H1 (cell line): ENCODE data around the gene AMBN. TPM values are rescaled to one million over a fixed set of nuclear protein-coding genes. Genes with fewer than 3 reads are reported as not detected.

Source experiments
- CTCF ChIA-PET: fragments of 300-600 bp; sonication (Branson Sonifier 250); formaldehyde crosslinking; loops from one replicate; lab custom pipeline; 2021; ENCODE audit not compliant: partially characterized antibody; lab: Charles Lee
- POLR2A ChIA-PET: fragments of 300-600 bp; sonication (Branson Sonifier 250); formaldehyde crosslinking; loops from one replicate; lab custom pipeline; 2021; ENCODE audit warnings: inconsistent platforms; ENCODE audit not compliant: partially characterized antibody; lab: Charles Lee
- DNase-seq, 2 experiments: peaks; one replicate each; pipeline versions ENCODE4 v3.0.0 to v3.0.0-alpha.2; 2010 to 2022; ENCODE audit warnings: low spot score in 2 of 2, low read depth in 1 of 2, mixed read lengths in 1 of 2
- FAIRE-seq: peaks from 2 replicates; lab custom pipeline; 2011; peaks lifted over from hg19 to GRCh38; lab: Jason Lieb, UNC
- H2AFZ ChIP-seq: 2 replicates; pipeline ENCODE4 v1.8.1; 2012; ENCODE audit warnings: low read length, inconsistent platforms
- H2AK5ac ChIP-seq: 2 replicates; pipeline ENCODE4 v1.6.1; 2013; ENCODE audit warnings: low read depth, low read length
- H2BK120ac ChIP-seq: replicated peaks from 2 replicates; pipeline ENCODE3; 2013; ENCODE audit warnings: low read depth, low read length, inconsistent platforms
- H2BK12ac ChIP-seq: 2 replicates; pipeline ENCODE4 v1.6.1; 2013; ENCODE audit warnings: low read depth, low read length
- H2BK15ac ChIP-seq: 2 replicates; pipeline ENCODE4 v1.6.1; 2013; ENCODE audit warnings: low read length
- H2BK20ac ChIP-seq: 2 replicates; pipeline ENCODE4 v1.6.1; 2013; ENCODE audit warnings: low read length
- H2BK5ac ChIP-seq: 2 replicates; pipeline ENCODE4 v1.6.1; 2013; ENCODE audit warnings: low read depth, low read length
- H3K14ac ChIP-seq: 2 replicates; pipeline ENCODE4 v1.6.1; 2013; ENCODE audit warnings: inconsistent platforms; ENCODE audit not compliant: insufficient read length
- H3K18ac ChIP-seq: 2 replicates; pipeline ENCODE4 v1.6.1; 2013; ENCODE audit warnings: low read length; ENCODE audit errors: extremely low read depth
- H3K23ac ChIP-seq: 2 replicates; pipeline ENCODE4 v1.6.1; 2013; ENCODE audit warnings: inconsistent platforms; ENCODE audit not compliant: insufficient read length
- H3K23me2 ChIP-seq: 2 replicates; pipeline ENCODE4 v1.6.1; 2013; ENCODE audit warnings: low read depth, low read length
- H3K27ac ChIP-seq: 2 replicates; pipeline ENCODE4 v1.6.1; 2011; ENCODE audit warnings: low read depth, low read length, inconsistent platforms
- H3K27me3 ChIP-seq, 4 experiments: replicated peaks in 1 of 4; 1 replicate in 1 of 4; 2 replicates in 3 of 4; pipeline versions ENCODE4 v1.6.1 to v1.8.1; 2011 to 2013; ENCODE audit warnings: low read length in 3 of 4, mild to moderate bottlenecking in 3 of 4, inconsistent platforms in 2 of 4, mixed read lengths in 2 of 4, moderate library complexity in 1 of 4; ENCODE audit not compliant: control insufficient read depth in 3 of 4, insufficient read depth in 3 of 4; ENCODE audit errors: extremely low read depth in 1 of 4
- H3K36me3 ChIP-seq, 4 experiments: 2 replicates each; pipeline versions ENCODE4 v1.6.1 to v1.8.1; 2011 to 2013; ENCODE audit warnings: mild to moderate bottlenecking in 4 of 4, low read length in 3 of 4, moderate library complexity in 2 of 4, control low read depth in 1 of 4, inconsistent platforms in 1 of 4; ENCODE audit not compliant: insufficient read depth in 4 of 4, control insufficient read depth in 2 of 4
- H3K4ac ChIP-seq: replicated peaks from 2 replicates; pipeline ENCODE3; 2013; ENCODE audit warnings: low read length, low read depth, mixed read lengths, inconsistent platforms; ENCODE audit not compliant: insufficient read length
- H3K4me1 ChIP-seq, 4 experiments: replicated peaks in 1 of 4; 1 replicate in 1 of 4; 2 replicates in 3 of 4; pipeline versions ENCODE4 v1.6.1 to v1.8.1; 2011 to 2013; ENCODE audit warnings: low read length in 3 of 4, inconsistent platforms in 2 of 4, mixed read lengths in 1 of 4; ENCODE audit not compliant: insufficient read depth in 4 of 4, control insufficient read depth in 3 of 4
- H3K4me2 ChIP-seq, 2 experiments: 2 replicates each; pipeline versions ENCODE4 v1.6.1 to v1.8.1; 2011 to 2013; ENCODE audit warnings: low read depth in 2 of 2, low read length in 2 of 2, control low read depth in 1 of 2, inconsistent platforms in 1 of 2, mild to moderate bottlenecking in 1 of 2; ENCODE audit not compliant: insufficient read depth in 1 of 2
- H3K4me3 ChIP-seq, 4 experiments: fragments of 200-600, 300-600 bp in 1 of 4; sonication (generic), shearing (Covaris generic), sonication (Bioruptor Twin) in 1 of 4; 2 replicates each; pipeline versions ENCODE4 v1.5.1 to v1.8.1; 2011 to 2016; ENCODE audit warnings: low read length in 4 of 4, low read depth in 3 of 4, control low read depth in 2 of 4, inconsistent platforms in 2 of 4, mild to moderate bottlenecking in 2 of 4, mixed read lengths in 1 of 4, moderate library complexity in 1 of 4; ENCODE audit not compliant: insufficient read depth in 2 of 4; ENCODE audit errors: extremely low read depth in 1 of 4
- H3K56ac ChIP-seq: replicated peaks from 2 replicates; pipeline ENCODE3; 2013; ENCODE audit warnings: low read depth, mild to moderate bottlenecking, mixed read lengths, low read length, inconsistent platforms; ENCODE audit not compliant: insufficient read length
- H3K79me1 ChIP-seq: 2 replicates; pipeline ENCODE4 v1.6.1; 2013; ENCODE audit warnings: low read depth, low read length, control low read depth
- H3K79me2 ChIP-seq, 2 experiments: 2 replicates each; pipeline versions ENCODE4 v1.6.1 to v1.8.1; 2012 to 2013; ENCODE audit warnings: low read length in 2 of 2, mild to moderate bottlenecking in 2 of 2, inconsistent platforms in 1 of 2; ENCODE audit not compliant: insufficient read depth in 2 of 2, control insufficient read depth in 1 of 2
- H3K9ac ChIP-seq, 4 experiments: replicated peaks in 1 of 4; 1 replicate in 1 of 4; 2 replicates in 3 of 4; pipeline versions ENCODE4 v1.6.1 to v1.8.1; 2011 to 2013; ENCODE audit warnings: low read depth in 3 of 4, low read length in 3 of 4, control low read depth in 2 of 4, mild to moderate bottlenecking in 2 of 4, moderate library complexity in 2 of 4, inconsistent platforms in 1 of 4; ENCODE audit errors: extremely low read depth in 1 of 4
- H3K9me3 ChIP-seq, 2 experiments: 2 replicates each; pipeline versions ENCODE4 v1.6.1 to v1.8.1; 2012 to 2013; ENCODE audit warnings: mild to moderate bottlenecking in 2 of 2, moderate library complexity in 2 of 2, control low read depth in 1 of 2, inconsistent platforms in 1 of 2, low read depth in 1 of 2, low read length in 1 of 2, mixed read lengths in 1 of 2; ENCODE audit not compliant: insufficient read depth in 2 of 2
- H4K20me1 ChIP-seq, 2 experiments: replicated peaks in 1 of 2; 2 replicates each; pipeline versions ENCODE3 to v1.8.1; 2011 to 2013; ENCODE audit warnings: inconsistent platforms in 2 of 2, low read length in 2 of 2, mild to moderate bottlenecking in 1 of 2; ENCODE audit not compliant: insufficient read depth in 2 of 2, control insufficient read depth in 1 of 2
- H4K5ac ChIP-seq: 2 replicates; pipeline ENCODE4 v1.6.1; 2013; ENCODE audit warnings: low read length, low read depth, mixed read lengths, inconsistent platforms; ENCODE audit not compliant: insufficient read length
- H4K8ac ChIP-seq: 2 replicates; pipeline ENCODE4 v1.8.0; 2013; ENCODE audit warnings: mild to moderate bottlenecking, moderate library complexity, low read length, inconsistent platforms; ENCODE audit not compliant: insufficient read depth; ENCODE audit errors: extremely low read depth
- H4K91ac ChIP-seq: replicated peaks from 2 replicates; pipeline ENCODE3; 2013; ENCODE audit warnings: low read length, mixed read lengths, inconsistent platforms; ENCODE audit not compliant: insufficient read length
- BACH1 ChIP-seq: IDR thresholded peaks from 2 replicates; pipeline ENCODE4 v1.6.1; 2012; ENCODE audit warnings: low read length, improper control_type of control experiment
- E2F6 ChIP-seq: IDR thresholded peaks from 2 replicates; pipeline ENCODE4 v1.6.1; 2012; ENCODE audit warnings: inconsistent platforms
- PHF8 ChIP-seq: fragments of 200-600 bp; sonication (generic); conservative IDR thresholded peaks from 2 replicates; pipeline ENCODE4 v1.7.1; 2012; ENCODE audit warnings: low read depth, mild to moderate bottlenecking, inconsistent platforms, low read length, moderate library complexity
- POLR2AphosphoS5 ChIP-seq: IDR thresholded peaks from 2 replicates; pipeline ENCODE4 v1.6.1; 2011; ENCODE audit warnings: low read depth, low read length
- SUZ12 ChIP-seq: fragments of 200-600 bp; sonication (generic); IDR thresholded peaks from 2 replicates; pipeline ENCODE4 v1.6.1; 2012; ENCODE audit warnings: mild to moderate bottlenecking, inconsistent platforms, low read length, moderate library complexity, mixed read lengths
- TAF1 ChIP-seq: IDR thresholded peaks from 2 replicates; pipeline ENCODE4 v1.6.1; 2011; ENCODE audit warnings: mild to moderate bottlenecking, low read depth, low read length
- WGBS, 2 experiments: shearing (Covaris generic) in 1 of 2; methylation state at CpG; one replicate each; pipeline versions ENCODE4 v1.1.6 to v1.1.7; 2013 to 2015; ENCODE audit warnings: low lambda C conversion rate in 2 of 2, mixed read lengths in 2 of 2, inconsistent platforms in 1 of 2, low coverage in 1 of 2, missing lambda C conversion rate in 1 of 2; ENCODE audit not compliant: insufficient replicate concordance in 2 of 2, insufficient coverage in 1 of 2, insufficient read length in 1 of 2; ENCODE audit errors: extremely low coverage in 1 of 2, missing lambda C conversion rate in 1 of 2; 5-methylcytosine and 5-hydroxymethylcytosine counted together
- polyA plus RNA-seq, 7 experiments: library from polyadenylated mRNA; depleted of rRNA in 3 of 7; stranded (reverse) in 5 of 7; unstranded in 2 of 7; fragments of >200 nt in 5 of 7; fragments of 200-250 nt in 2 of 7; gene quantifications; 1 replicate in 5 of 7; 2 replicates in 1 of 7; 4 replicates in 1 of 7; pipeline versions ENCODE4 v1.2.1 to v1.2.3, GENCODE V29; 2011 to 2013; ENCODE audit warnings: missing spikeins in 2 of 7, mixed read lengths in 2 of 7
- total RNA-seq: library from RNA; stranded (reverse); fragmentation: NEBNext Ultra II Directional; extraction: Animal tissue kit (Norgen Biotek cat#: 25700); gene quantifications from 2 replicates; pipeline ENCODE4 v1.2.1, GENCODE V29; 2021

AMBN gene
- total and polyA plus RNA-seq, 2 of the 8 experiments (the other 6 are each of a cell fraction or from before 2014, with no cell fraction given) = not detected

- Histone ChIP-seq H3K9ac (no peak overlapping the region), H4K5ac (no peak overlapping the region), H3K36me3 (no peaks in the 10 kb centered on the region), H3K27ac (no peak overlapping the region), H2BK5ac (no peak overlapping the region), H3K23me2 (no peaks in the 10 kb centered on the region), H4K91ac (no peak overlapping the region), H2BK20ac (no peak overlapping the region), H3K79me2 (no peaks in the 10 kb centered on the region), H3K4ac (no peak overlapping the region), H3K4me1 (no peaks in the 10 kb centered on the region), H3K23ac (no peak overlapping the region), H3K4me2 (no peak overlapping the region), H2AK5ac (no peak overlapping the region), H3K79me1 (no peaks in the 10 kb centered on the region), H4K20me1 (no peaks in the 10 kb centered on the region), H3K14ac (no peak overlapping the region), H2AFZ (no peak overlapping the region), H4K8ac (no peak overlapping the region), H3K56ac (no peak overlapping the region), H2BK120ac (no peak overlapping the region), H3K27me3 (no peaks in the 10 kb centered on the region), H3K9me3 (no peaks in the 10 kb centered on the region), H2BK12ac (no peak overlapping the region), H3K18ac (no peak overlapping the region), H2BK15ac (no peak overlapping the region), H3K4me3 (no peak overlapping the region)
- DNase-seq = no peak
- POLR2A ChIA-PET = no interaction called here
- 90% methylated on average over 3 of the region's 3 CpGs; no CpG with 5 or more reads in 1 of the 2 experiments for WGBS, 2 experiments
- TF ChIP-seq SUZ12 (no peak), BACH1 (no peak), TAF1 (no peak), POLR2AphosphoS5 (no peak), PHF8 (no peak), E2F6 (no peak)
- CTCF ChIA-PET = no interaction called here
- no peak for FAIRE-seq
Measured at GRCh38 chr4:70623323-70623722, 31.3 kb downstream of the AMBN start.
